SU-DHL-6 (cell line): ENCODE data around the gene RHOA.

Source experiments
- H2AFZ ChIP-seq: fragments of 200-600 bp; sonication (generic); 2 replicates; pipeline ENCODE4 v1.6.1; 2014; ENCODE audit warnings: low read depth, mild to moderate bottlenecking, moderate library complexity, mixed read lengths, antibody characterized with exemption, low read length; ENCODE audit not compliant: severe bottlenecking
- H3F3A ChIP-seq: fragments of 200-600 bp; shearing (Covaris generic); 2 replicates; pipeline ENCODE4 v1.6.0; 2016; ENCODE audit warnings: antibody characterized with exemption, mild to moderate bottlenecking; ENCODE audit not compliant: insufficient read depth
- H3K27ac ChIP-seq: fragments of 200-600 bp; sonication (generic); 2 replicates; pipeline ENCODE4 v1.5.1; 2016; ENCODE audit warnings: low read depth, mild to moderate bottlenecking, low read length, moderate library complexity, mixed read lengths
- H3K27me3 ChIP-seq: fragments of 200-600 bp; sonication (generic), shearing (Covaris generic); 2 replicates; pipeline ENCODE4 v1.6.0; 2014; ENCODE audit warnings: mild to moderate bottlenecking, low read length
- H3K36me3 ChIP-seq: fragments of 200-600 bp; sonication (generic); 2 replicates; pipeline ENCODE4 v1.6.1; 2014; ENCODE audit warnings: mild to moderate bottlenecking, low read length, mixed read lengths
- H3K4me2 ChIP-seq: fragments of 300-600, 200-600 bp; shearing (Covaris generic), sonication (generic); 2 replicates; pipeline ENCODE4 v1.6.0; 2014; ENCODE audit warnings: low read length, low read depth, mild to moderate bottlenecking; ENCODE audit not compliant: poor library complexity, severe bottlenecking
- H3K4me3 ChIP-seq: fragments of 200-600 bp; sonication (generic); 2 replicates; pipeline ENCODE4 v1.5.1; 2014; ENCODE audit warnings: antibody characterized with exemption, low read length, mild to moderate bottlenecking, mixed read lengths; ENCODE audit not compliant: insufficient read depth, poor library complexity, severe bottlenecking
- H3K79me2 ChIP-seq: fragments of 200-600 bp; sonication (generic); 2 replicates; pipeline ENCODE4 v1.6.1; 2014; ENCODE audit warnings: mild to moderate bottlenecking, low read length, moderate library complexity; ENCODE audit not compliant: insufficient read depth
- H3K9ac ChIP-seq: fragments of 200-600 bp; sonication (generic); 2 replicates; pipeline ENCODE4 v1.7.0; 2014; ENCODE audit warnings: mild to moderate bottlenecking, low read length
- H3K9me2 ChIP-seq: fragments of 200-600 bp; sonication (generic); replicated peaks from 2 replicates; pipeline ENCODE4 v1.6.1; 2014; ENCODE audit warnings: low read length; ENCODE audit not compliant: insufficient read depth
- H3K9me3 ChIP-seq: fragments of 200-600 bp; sonication (generic); 2 replicates; pipeline ENCODE4 v1.6.1; 2014; ENCODE audit warnings: low read length, mixed read lengths; ENCODE audit not compliant: insufficient read depth
- H4K20me1 ChIP-seq: fragments of 200-600 bp; sonication (generic); 2 replicates; pipeline ENCODE4 v1.6.1; 2014; ENCODE audit warnings: low read depth, mild to moderate bottlenecking, antibody characterized with exemption, low read length, moderate library complexity, mixed read lengths
- CTCF ChIP-seq: fragments of 200-600 bp; sonication (generic); IDR thresholded peaks from one replicate; pipeline ENCODE4 v1.5.1; 2017; ENCODE audit warnings: antibody characterized with exemption, mild to moderate bottlenecking, low read length, moderate library complexity; ENCODE audit not compliant: insufficient read depth, poor library complexity, severe bottlenecking
- EZH2phosphoT487 ChIP-seq: fragments of 200-600 bp; sonication (generic), shearing (Covaris generic); conservative IDR thresholded peaks from 2 replicates; pipeline ENCODE4 v1.6.1; 2018; ENCODE audit warnings: mild to moderate bottlenecking, antibody characterized with exemption, low read length, moderate library complexity, mixed read lengths

RHOA gene

GRCh38 chr3:49378249-49378895 lies 33.4 kb downstream of the RHOA start:
- no peak for TF ChIP-seq CTCF
- TF ChIP-seq EZH2phosphoT487, result no peak
- Histone ChIP-seq H2AFZ (no peak overlapping the region), H3K4me2 (no peak overlapping the region), H3K36me3 (peaks cover 2% of the 10 kb centered on the region; the same call in 1 of the 2 replicates), H3K4me3 (no peak overlapping the region), H4K20me1 (peaks cover 19% of the 10 kb centered on the region), H3K27ac (no peak overlapping the region), H3K27me3 (no peaks in the 10 kb centered on the region), H3K9ac (no peak overlapping the region), H3K79me2 (peaks cover 100% of the 10 kb centered on the region), H3K9me3 (no peaks in the 10 kb centered on the region), H3K9me2 (no peaks in the 10 kb centered on the region), H3F3A (peaks cover 5% of the 10 kb centered on the region; the same call in 1 of the 2 replicates)

- Histone ChIP-seq H3K9me3 (no peaks in the 10 kb centered on the region), H3K79me2 (peaks cover 100% of the 10 kb centered on the region), H2AFZ (no peak overlapping the region), H3K9me2 (no peaks in the 10 kb centered on the region), H3F3A (peaks cover 5% of the 10 kb centered on the region; the same call in 1 of the 2 replicates), H3K9ac (no peak overlapping the region), H3K27me3 (no peaks in the 10 kb centered on the region), H3K27ac (peak overlapping the region; percentile 48), H3K4me3 (no peak overlapping the region), H4K20me1 (peaks cover 19% of the 10 kb centered on the region), H3K4me2 (no peak overlapping the region), H3K36me3 (peaks cover 2% of the 10 kb centered on the region; the same call in 1 of the 2 replicates)
- no peak for TF ChIP-seq EZH2phosphoT487
- TF ChIP-seq CTCF, result no peak
Observed at GRCh38 chr3:49377483-49377882, 34.3 kb downstream of the RHOA start.

- no peaks in the 10 kb centered on the region for H3K9me2 ChIP-seq
- peaks cover 85% of the 10 kb centered on the region for H3K79me2 ChIP-seq
- H3F3A ChIP-seq, result no peaks in the 10 kb centered on the region
- H4K20me1 ChIP-seq, result peaks cover 4% of the 10 kb centered on the region; the same call in 1 of the 2 replicates
- H3K4me3 ChIP-seq, result no peak overlapping the region
- H3K9me3 ChIP-seq, result no peaks in the 10 kb centered on the region
- H3K27me3 ChIP-seq, result no peaks in the 10 kb centered on the region
- H3K27ac ChIP-seq, result no peak overlapping the region
- no peak overlapping the region for H3K9ac ChIP-seq
- no peak overlapping the region for H3K4me2 ChIP-seq
- no peak overlapping the region for H2AFZ ChIP-seq
- no peak for TF ChIP-seq CTCF
- TF ChIP-seq EZH2phosphoT487, result no peak
- H3K36me3 ChIP-seq, result peaks cover 14% of the 10 kb centered on the region
Observed at GRCh38 chr3:49371946-49372345, 39.8 kb downstream of the RHOA start.
